Loucy (cell line): ENCODE data around the gene NOX1.

Source experiments
- H2AFZ ChIP-seq: fragments of 200-600 bp; sonication (generic); 2 replicates; pipeline ENCODE4 v1.6.0; 2016; ENCODE audit warnings: antibody characterized with exemption, mild to moderate bottlenecking, low read length, moderate library complexity
- H3F3A ChIP-seq: fragments of 200-600 bp; 2 replicates; pipeline ENCODE4 v1.6.0; 2016; ENCODE audit warnings: antibody characterized with exemption, low read depth, mild to moderate bottlenecking
- H3K27me3 ChIP-seq: fragments of 200-600 bp; sonication (generic); 2 replicates; pipeline ENCODE4 v1.6.1; 2014; ENCODE audit warnings: low read length, mild to moderate bottlenecking; ENCODE audit not compliant: insufficient read depth, poor library complexity, severe bottlenecking
- H3K36me3 ChIP-seq: fragments of 200-600 bp; sonication (generic); 2 replicates; pipeline ENCODE4 v1.6.1; 2016; ENCODE audit warnings: low read length; ENCODE audit not compliant: insufficient read depth
- H3K4me1 ChIP-seq: fragments of 200-600 bp; sonication (generic); 2 replicates; pipeline ENCODE4 v1.5.1; 2014; ENCODE audit warnings: low read length, mild to moderate bottlenecking; ENCODE audit not compliant: insufficient read depth, poor library complexity, severe bottlenecking
- H3K4me2 ChIP-seq: fragments of 200-600 bp; sonication (generic); 2 replicates; pipeline ENCODE4 v1.6.0; 2014; ENCODE audit warnings: antibody characterized with exemption, low read length, low read depth, mild to moderate bottlenecking; ENCODE audit not compliant: poor library complexity, severe bottlenecking
- H3K4me3 ChIP-seq: fragments of 200-600 bp; sonication (generic); 2 replicates; pipeline ENCODE4 v1.5.1; 2014; ENCODE audit warnings: low read length, mild to moderate bottlenecking, mixed read lengths; ENCODE audit not compliant: poor library complexity, severe bottlenecking
- H3K79me2 ChIP-seq: fragments of 200-600 bp; sonication (generic); 2 replicates; pipeline ENCODE4 v1.6.1; 2014; ENCODE audit warnings: low read length; ENCODE audit not compliant: insufficient read depth
- H3K9ac ChIP-seq: fragments of 200-600 bp; sonication (generic); 2 replicates; pipeline ENCODE4 v1.6.0; 2014; ENCODE audit warnings: mild to moderate bottlenecking, low read depth, low read length, moderate library complexity; ENCODE audit not compliant: poor library complexity, severe bottlenecking
- H3K9me2 ChIP-seq: fragments of 200-600 bp; sonication (generic); replicated peaks from 2 replicates; pipeline ENCODE4 v1.6.1; 2016; ENCODE audit warnings: low read depth, low read length, mixed read lengths
- H3K9me3 ChIP-seq: fragments of 200-600 bp; sonication (generic); 2 replicates; pipeline ENCODE4 v1.6.1; 2014; ENCODE audit warnings: mild to moderate bottlenecking, antibody characterized with exemption, low read length, low read depth; ENCODE audit not compliant: insufficient read depth
- H4K20me1 ChIP-seq: fragments of 200-600 bp; sonication (generic); 2 replicates; pipeline ENCODE4 v1.6.0; 2014; ENCODE audit warnings: antibody characterized with exemption, low read length, mild to moderate bottlenecking; ENCODE audit not compliant: insufficient read depth, poor library complexity, severe bottlenecking
- CTCF ChIP-seq: fragments of 200-600 bp; sonication (generic); conservative IDR thresholded peaks from 2 replicates; pipeline ENCODE4 v1.5.1; 2014; ENCODE audit warnings: mild to moderate bottlenecking, antibody characterized with exemption, low read length
- EZH2phosphoT487 ChIP-seq: fragments of 200-600 bp; IDR thresholded peaks from 2 replicates; pipeline ENCODE4 v1.6.1; 2018; ENCODE audit warnings: antibody characterized with exemption, mild to moderate bottlenecking, moderate library complexity, borderline replicate concordance

The NOX1 gene

GRCh38 chrX:100830143-100830542 lies 44.0 kb downstream of the NOX1 start:
- Histone ChIP-seq H3K4me3 (no peak overlapping the region), H3F3A (no peaks in the 10 kb centered on the region), H2AFZ (no peak overlapping the region), H4K20me1 (no peaks in the 10 kb centered on the region), H3K4me1 (peaks cover 5% of the 10 kb centered on the region), H3K9ac (no peak overlapping the region), H3K9me2 (no peaks in the 10 kb centered on the region), H3K27me3 (no peaks in the 10 kb centered on the region), H3K4me2 (peak overlapping the region; percentile 27), H3K36me3 (peaks cover 43% of the 10 kb centered on the region; the same call in 1 of the 2 replicates), H3K9me3 (no peaks in the 10 kb centered on the region), H3K79me2 (no peaks in the 10 kb centered on the region)
- TF ChIP-seq CTCF: no peak
- no peak for TF ChIP-seq EZH2phosphoT487

DNA sequence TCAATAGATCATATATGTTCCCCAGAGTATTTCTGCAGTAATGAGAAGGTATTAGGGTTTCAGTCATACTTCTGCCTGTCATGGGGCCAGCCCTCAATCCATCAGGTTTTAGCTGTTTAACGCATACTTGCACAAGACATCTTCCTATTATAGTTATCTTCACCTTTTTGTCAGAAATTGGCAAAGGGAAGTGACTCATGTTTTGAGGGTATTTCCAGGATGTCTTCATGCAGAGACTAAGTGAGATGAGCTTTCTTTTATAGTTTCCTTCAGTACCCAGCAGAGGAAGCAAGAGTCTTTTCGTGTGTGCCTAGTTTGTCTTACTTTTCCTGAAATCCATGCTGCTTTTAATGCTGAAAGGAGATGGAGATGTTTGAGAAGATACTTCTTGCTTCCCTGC lies 44.4 kb downstream of the NOX1 start:
- peaks cover 5% of the 10 kb centered on the region for H3K4me1 ChIP-seq
- no peak overlapping the region for H2AFZ ChIP-seq
- H3K4me2 ChIP-seq: peak overlapping the region; percentile 27
- no peaks in the 10 kb centered on the region for H3K27me3 ChIP-seq
- H3F3A ChIP-seq: no peaks in the 10 kb centered on the region
- H3K9me3 ChIP-seq: no peaks in the 10 kb centered on the region
- H3K36me3 ChIP-seq: peaks cover 43% of the 10 kb centered on the region; the same call in 1 of the 2 replicates
- no peaks in the 10 kb centered on the region for H3K79me2 ChIP-seq
- no peaks in the 10 kb centered on the region for H4K20me1 ChIP-seq
- no peaks in the 10 kb centered on the region for H3K9me2 ChIP-seq
- H3K4me3 ChIP-seq: peak overlapping the region; percentile 13
- TF ChIP-seq EZH2phosphoT487 (no peak), CTCF (no peak)
- H3K9ac ChIP-seq: no peak overlapping the region

DNA sequence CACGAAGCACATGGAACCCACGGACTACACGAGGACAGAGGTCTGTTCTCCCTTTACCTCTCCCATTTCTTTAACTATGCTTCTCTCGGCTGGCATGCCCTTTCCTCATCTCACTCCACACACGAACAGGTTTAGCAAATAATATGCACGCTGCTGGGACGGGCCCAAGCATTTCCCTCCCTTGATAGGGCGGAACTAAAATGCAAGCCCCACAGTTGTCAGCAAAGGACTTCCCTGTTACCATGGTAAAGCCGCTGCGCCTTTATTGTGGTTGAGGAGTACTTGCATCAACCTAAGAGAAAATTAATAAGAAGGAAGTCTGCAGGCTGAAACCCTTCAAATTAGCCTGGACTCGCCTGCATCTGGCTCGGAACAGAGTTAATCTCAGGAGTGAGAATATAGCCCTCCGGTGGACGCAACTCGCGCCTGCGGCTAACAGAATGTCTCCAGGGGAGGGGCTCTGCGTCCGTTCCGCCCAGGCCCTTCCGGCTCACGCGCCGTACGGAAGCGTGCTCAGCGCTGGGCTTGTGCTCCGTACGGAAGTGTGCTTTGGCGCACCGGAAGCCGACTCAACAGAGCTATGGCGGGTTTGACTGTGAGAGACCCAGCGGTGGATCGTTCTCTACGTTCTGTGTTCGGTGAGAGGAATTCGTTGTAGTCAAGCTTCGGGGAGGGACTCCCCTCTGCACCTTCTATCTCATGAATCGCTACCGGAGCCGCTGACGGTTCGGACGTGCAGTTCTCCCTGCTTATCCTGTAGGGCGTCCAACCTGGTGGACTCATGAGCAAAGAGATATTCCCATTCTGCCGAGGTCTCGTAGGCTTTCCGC lies 54.1 kb downstream of the NOX1 start, which contains the start of gene CSTF2:
Gene CSTF2 (plus strand): TSS at position 555 of the 830 bp plus-strand sequence. CDS start 26 bp downstream, at position 581.
- H3K9ac ChIP-seq: peak within 1 kb of the TSS; percentile 89
- peaks cover 14% of the 10 kb centered on the region for H3K79me2 ChIP-seq
- peak within 1 kb of the TSS; percentile 98 for H3K4me3 ChIP-seq
- peak within 1 kb of the TSS; percentile 91 for H2AFZ ChIP-seq
- H3K9me3 ChIP-seq: no peaks in the 10 kb centered on the region
- H4K20me1 ChIP-seq: no peaks in the 10 kb centered on the region
- peaks cover 12% of the 10 kb centered on the region; the same call in 1 of the 2 replicates for H3K36me3 ChIP-seq
- H3K27me3 ChIP-seq: peaks cover 24% of the 10 kb centered on the region
- no peaks in the 10 kb centered on the region for H3K9me2 ChIP-seq
- no peaks in the 10 kb centered on the region for H3F3A ChIP-seq
- peak within 1 kb of the TSS; percentile 87 for H3K4me2 ChIP-seq
- peaks cover 4% of the 10 kb centered on the region for H3K4me1 ChIP-seq
- TF ChIP-seq CTCF: no peak
- TF ChIP-seq EZH2phosphoT487: no peak
